ENCODE data around the gene KLRK1.
A peak's percentile ranks its signal among the peaks of the same experiment; 100 is the strongest.
"Not testable (repeated sequence)": the region's sequence is repeated elsewhere in the genome, so short reads cannot be mapped to it uniquely, and the experiment has no call there.

KLRK1 gene

DNA sequence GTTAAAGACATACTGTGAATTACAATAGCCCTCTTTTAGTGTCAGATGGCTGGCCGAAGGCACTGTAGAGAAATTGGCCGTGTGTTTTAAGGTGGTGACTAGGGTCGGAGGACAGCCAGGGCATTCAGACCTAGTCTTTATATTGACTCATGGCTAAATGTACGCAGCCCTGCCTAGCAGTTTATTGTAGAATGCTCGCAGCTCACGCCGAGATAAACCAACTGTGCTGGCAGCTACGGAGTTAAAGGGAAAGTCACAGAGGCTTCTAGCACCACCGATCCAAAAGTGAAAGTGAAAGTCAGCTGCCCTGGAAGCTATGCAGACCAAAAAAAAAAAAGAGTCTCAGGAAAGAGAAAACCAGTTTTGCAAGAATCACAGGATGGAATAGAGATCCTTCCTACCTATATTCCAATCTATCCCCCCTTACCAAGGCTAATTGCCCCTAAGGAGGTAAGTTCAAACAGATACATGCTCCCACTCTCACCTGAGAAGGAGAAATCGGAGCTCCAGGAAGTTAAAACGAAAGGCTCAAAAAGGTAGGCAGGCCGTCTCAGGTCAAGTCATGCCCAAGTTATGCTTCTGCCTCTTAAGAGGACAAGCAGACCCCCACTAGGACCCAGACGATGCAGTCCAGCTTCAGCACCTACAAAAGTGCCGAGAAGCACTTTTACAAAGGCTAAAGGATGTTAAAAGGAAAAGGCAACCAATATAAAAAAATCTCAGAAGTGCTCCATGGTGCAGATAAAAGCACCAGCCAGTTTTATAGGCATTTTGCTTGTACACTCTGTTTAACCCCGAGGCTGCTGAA is 24.8 kb downstream of the KLRK1 start:
- DNase-seq (ENCODE audit: extremely low spot score, insufficient read length, low read depth) = no peak
- no peak for FAIRE-seq

DNA sequence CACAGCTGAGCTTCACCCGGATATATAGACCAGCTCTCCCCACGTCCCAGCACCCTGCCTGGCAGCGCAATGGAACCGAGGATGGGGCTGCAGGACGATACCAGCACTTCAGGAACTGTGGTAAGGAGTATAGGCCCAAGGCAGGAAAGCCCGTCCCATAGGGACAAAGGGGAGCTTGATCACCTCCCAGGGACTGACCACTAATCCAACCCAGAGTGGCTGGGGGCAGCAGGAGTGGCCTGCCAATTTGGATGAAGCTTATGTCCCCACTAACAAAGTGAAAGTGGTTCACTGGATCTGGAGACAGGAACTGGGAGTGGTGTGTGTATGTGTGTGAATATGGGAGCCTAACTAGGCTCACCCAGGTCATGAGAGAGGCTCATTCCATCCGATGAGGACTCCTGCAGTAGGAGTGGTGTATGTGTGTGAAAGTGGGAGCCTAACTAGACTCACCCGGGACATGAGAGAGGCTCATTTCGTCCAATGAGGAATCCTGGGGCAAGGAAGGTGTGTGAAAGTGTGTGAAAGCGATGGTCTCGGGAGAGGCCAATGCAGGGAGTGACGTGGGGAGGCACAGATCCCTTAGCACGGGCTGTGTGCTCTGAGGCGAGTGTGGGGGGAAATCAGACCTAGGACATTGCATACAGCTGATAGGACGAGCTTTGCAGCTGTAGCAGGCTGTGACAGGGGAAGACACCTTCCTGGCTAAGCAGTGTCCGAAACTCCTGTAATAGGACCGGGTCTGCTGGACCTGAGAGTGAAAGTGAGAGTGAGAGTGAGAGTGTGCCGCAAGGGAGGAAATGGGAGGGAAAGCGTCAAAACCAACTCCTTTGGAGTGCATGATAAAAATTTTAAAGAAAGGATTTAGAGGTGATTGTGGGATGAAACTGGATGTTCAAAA is 25.7 kb downstream of the KLRK1 start:
- DNase-seq (ENCODE audit: extremely low spot score, insufficient read length, low read depth) = peak; percentile 32
- FAIRE-seq = peak; percentile 83

DNA sequence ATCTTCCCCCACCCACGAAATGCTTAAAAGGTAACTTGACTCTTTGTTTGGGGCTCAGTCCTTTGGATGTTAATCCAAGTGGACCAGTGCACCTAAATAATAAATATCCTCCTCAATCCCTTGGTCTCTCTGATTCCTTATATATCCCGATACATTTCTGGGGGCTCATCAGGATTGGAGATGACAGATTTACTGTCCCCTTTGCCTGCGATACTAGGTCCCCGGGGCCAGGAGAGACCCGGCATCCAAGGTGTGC is 26.3 kb downstream of the KLRK1 start:
- no peak for DNase-seq (ENCODE audit: extremely low spot score, insufficient read length, low read depth)

DNA sequence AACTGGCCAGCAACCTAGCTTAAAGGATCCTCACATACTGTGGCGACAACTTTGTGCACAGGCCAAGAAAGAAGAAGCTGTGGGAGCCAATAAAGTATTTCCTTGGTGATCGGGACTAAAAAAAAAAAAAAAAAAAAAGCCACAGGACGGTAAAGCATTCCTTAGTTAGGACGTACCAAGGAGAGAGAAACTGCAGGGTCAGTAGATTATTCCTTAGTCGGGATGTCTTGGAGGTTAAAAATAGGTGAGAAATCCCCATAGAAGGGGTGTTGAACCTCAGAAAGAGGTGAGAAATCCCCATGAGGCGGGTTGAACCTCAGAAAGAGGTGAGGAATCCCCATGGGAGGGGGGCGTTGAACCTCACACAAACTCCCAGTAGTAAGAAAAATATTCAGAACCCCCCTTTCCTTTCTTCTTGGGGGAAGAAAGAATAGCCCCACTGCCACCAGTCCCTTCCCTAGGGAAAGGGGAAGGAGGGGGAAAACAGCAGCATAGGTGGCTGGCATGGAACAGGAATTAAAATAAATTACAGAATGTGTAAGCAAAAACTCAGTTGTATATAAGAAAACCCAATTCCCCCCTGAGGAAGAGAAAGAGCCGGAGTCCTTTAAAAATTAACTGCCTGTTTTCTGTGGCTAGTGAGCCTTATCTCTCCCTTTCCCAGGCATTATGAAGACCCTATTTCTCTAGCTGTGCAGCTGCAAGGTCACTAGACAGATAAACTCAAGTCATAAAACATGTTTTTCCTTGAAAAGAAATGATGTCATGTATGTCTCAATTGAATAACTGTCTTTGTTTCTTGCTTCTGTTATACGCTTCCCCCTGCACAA is 26.8 kb downstream of the KLRK1 start:
- no peak for FAIRE-seq
- no peak for DNase-seq (ENCODE audit: extremely low spot score, insufficient read length, low read depth)

More for the DNA sequence above, 26.3 kb downstream of the KLRK1 start:
- no peak for FAIRE-seq

DNA sequence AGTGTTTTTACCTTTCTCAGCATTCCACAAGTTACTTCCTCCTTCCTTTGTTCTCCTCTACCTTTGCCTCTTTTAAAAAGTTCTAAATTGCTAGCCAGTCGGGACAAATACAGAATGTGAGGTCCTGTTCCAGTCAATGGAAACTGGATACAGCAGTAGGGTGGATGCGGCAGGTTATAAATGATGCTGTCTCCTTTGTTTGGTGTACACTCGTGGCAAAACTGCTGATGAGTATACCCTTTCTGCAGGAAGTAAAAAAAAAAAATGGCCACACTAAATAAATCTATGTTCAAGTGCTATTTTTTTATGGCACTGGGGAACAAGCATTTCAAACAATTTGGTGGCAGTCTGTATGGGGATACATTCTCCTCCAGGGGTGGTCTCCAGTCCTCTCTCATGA is 27.5 kb downstream of the KLRK1 start:
- FAIRE-seq (no peak), DNase-seq (ENCODE audit: extremely low spot score, insufficient read length, low read depth) (no peak)

DNA sequence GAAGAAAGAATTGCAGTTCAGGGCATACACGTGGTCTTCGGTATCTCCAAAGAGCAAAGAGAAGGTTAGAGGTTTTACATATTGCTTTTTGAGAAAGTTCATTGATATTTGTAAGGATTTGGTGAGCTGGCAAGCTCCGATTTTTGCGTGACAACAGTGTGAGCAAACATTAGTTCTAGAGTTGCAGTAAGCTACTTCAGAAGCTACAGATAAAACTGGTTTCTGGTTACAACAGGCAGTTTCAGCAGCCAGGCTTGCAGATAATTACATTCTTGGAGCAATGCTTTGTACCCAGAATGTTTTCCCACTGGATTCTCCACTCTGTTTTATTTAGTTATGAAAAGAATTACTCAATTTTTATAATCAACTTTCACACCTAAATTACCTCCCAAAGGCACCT is 28.2 kb downstream of the KLRK1 start:
- FAIRE-seq = no peak
- DNase-seq (ENCODE audit: extremely low spot score, insufficient read length, low read depth) = no peak

DNA sequence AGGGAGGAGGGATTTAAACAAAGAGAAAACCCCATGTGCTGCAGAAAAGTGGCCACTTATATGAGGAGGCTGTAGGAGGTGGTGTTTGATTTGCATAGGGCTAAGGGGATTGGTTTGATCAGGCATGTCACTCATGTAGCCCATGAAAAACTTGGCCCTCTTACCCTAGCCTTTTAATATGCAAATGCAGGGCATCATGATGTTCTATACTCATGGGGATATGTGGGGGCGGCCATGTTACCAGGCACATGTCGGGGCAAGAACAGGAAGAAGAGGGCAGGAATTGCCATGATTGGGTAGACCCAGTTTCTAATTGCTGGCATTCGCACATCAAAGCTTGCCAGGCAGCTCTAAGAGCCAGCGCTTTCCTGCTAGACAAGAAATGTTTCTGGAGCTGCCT is 28.8 kb downstream of the KLRK1 start:
- no peak for FAIRE-seq
- no peak for DNase-seq (ENCODE audit: extremely low spot score, insufficient read length, low read depth)

DNA sequence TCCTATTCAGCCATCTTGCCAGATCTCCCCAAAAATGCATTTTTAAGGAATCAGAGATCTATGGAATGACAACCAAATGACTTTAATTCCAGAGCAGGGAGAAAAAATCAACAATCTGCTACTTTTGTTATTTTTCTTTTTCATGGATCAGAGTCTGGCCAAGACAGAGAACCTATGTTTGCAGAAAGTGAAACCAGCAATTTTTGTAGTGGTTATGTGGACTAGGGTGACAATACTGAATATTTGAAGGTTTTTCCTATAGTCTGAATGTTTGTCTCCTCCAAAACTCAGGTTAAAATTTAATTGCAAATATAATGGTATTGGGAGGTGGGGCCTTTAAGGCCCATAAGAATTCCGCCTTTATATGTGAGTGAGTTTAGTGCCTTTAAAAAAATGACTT is 30.9 kb downstream of the KLRK1 start:
- DNase-seq (ENCODE audit: extremely low spot score, insufficient read length, low read depth) (no peak), FAIRE-seq (no peak)

DNA sequence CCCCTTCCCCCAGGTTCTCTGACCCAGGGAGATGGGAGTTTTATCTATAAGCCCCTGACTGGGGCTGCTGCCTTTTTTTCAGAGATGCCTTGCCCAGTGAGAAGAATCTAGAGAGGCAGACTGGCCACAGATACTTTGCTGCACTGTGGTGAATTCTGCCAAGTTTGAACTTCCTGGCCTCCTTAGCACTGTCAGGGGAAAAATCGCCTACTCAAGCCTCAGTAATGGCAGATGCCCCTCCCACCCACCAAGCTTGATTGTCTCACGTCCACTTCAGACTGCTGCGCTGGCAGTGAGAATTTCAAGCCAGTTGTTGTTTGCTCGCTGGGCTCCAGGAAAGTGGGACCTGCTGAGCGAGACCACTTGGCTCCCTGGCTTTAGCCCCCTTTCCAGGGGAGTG is 31.7 kb downstream of the KLRK1 start:
- FAIRE-seq (no peak), DNase-seq (ENCODE audit: extremely low spot score, insufficient read length, low read depth) (no peak)

DNA sequence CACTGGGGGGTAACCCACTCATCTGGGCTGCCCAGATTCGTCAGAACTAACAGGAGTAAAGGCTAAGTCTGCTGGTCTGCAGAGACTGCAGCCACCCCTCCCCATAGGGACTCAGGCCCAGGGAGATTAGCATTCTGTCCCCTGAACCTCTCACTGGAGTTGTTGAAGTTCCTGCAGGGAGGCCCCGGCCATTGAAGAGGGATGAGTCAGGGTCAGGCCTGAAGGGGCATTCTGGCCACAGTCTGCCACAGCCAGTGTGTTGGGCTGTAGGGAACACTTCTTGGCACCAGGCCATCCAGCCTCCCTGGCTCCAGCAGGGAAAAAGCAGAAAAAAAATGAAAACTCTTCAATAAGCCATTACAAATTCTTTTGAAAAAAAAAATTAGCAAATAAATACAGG is 35.3 kb downstream of the KLRK1 start:
- no peak for FAIRE-seq
- no peak for DNase-seq (ENCODE audit: extremely low spot score, insufficient read length, low read depth)

DNA sequence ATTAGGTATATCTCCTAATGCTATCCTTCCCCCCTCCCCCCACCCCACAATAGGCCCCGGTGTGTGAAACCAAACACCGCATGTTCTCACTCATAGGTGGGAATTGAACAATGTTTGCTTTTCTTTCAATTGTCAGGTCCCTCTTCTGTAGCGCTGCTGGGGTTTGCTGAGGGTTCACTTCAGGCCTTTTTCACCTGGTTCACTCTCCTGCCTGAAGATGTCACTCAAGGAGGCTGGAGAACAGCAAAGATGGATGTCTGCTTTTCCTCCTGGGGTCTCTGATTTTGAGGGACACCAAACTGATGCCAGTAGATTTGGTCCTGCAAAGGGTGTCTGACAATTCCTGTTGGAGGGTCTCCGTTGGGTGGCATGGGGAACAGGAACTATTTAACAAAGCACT is 35.8 kb downstream of the KLRK1 start:
- FAIRE-seq = no peak

DNA sequence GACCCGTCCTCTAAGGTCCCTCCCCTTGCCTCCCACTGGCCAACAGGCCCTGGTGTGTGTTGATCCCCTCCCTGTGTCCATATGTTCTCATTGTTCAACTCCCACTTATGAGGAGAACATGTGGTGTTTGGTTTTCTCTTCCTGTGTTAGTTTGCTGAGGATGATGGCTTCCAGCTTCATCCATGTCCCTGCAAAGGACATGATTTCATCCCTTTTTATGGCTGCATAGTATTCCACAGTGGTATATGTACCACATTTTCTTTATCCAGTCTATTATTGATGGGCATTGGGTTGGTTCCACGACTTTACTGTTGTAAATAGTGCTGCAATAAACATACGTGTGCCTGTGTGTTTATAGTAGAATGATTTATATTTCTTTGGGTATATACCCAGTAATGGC is 38.4 kb downstream of the KLRK1 start:
- not testable (repeated sequence) for FAIRE-seq; DNase-seq (ENCODE audit: extremely low spot score, insufficient read length, low read depth)

More for the DNA sequence above, 35.8 kb downstream of the KLRK1 start:
- DNase-seq (ENCODE audit: extremely low spot score, insufficient read length, low read depth) = no peak

DNA sequence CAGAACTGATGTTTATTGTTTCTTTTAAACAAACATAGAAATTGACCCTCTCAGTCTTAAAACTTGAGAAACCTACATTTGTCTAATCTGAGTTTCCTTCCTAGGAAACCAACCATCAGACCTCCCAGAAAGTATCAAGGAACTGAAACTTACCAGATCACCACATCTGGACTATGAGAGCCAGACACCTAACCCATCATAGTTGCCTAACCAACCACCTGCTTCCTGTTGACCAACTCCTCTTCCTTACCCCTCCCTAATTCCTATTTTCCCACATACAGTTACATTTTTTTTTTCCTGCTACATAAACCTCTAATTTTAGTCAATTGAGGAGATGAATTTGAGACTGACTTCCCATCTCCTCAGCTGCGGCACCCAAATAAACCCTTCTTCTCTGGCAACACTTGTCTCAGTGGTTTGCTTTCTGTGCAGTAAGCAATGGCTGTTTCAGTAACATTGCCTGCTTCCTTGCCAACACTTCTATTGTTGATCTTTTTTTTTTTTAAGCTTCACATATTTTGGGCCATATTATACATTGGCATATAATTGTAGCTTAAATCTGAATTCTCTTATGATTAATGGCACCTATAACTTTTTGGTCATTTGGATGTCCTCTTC is 47.8 kb downstream of the KLRK1 start:
- DNase-seq (ENCODE audit: extremely low spot score, insufficient read length, low read depth) (no peak), FAIRE-seq (no peak)

DNA sequence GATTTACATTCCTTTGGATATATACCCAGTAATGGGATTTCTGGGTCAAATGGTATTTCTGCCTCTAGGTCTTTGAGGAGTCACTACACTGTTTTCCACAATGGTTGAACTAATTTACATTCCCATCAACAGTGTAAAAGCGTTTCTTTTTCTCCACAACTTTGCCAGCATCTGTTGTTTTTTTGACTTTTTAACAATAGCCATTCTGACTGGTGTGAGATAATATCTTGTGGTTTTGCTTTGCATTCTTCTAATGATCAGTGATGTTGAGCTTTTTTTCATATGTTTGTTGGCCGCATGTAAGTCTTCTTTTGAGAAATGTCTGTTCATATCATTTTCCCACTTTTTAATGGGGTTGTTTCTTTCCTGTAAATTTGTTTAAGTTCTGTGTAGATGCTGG is 48.9 kb downstream of the KLRK1 start:
- DNase-seq (ENCODE audit: extremely low spot score, insufficient read length, low read depth); FAIRE-seq: not testable (repeated sequence)

DNA sequence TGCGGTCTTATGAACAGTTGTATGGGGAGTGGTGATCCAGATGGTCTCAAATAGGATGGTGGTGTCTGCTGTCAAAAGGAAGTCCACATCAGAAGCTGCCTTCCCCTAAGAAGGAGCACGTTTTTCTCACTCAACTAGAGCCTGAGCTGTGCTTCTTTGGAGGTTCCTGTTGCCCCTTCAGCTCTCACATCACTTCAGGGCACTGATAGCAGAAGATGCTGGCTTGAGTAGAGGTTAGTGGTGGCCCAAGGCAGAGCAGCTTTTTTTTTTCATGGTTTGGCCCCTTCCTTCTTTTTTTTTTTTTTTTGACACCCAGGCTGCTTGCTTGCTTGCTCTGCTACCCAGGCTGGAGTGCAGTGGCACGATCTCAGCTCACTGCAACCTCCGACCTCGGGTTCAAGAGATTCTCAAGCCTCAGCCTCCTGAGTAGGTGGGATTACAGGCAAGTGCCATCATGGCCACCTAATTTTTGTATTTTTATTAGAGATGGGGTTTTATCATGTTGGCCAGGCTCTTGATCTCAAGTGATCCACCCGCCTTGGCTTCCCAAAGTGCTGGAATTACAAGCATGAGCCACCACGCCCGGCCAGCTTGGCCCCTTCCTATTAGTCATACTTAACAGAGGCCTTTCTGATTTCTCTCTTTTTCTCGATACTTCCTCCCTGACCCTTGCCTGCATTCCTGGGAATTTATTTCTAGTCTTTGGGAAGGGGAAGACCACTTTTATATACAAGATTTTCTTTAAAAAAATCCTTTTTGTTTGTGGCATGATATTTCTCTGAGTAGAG is 50.6 kb downstream of the KLRK1 start:
- no peak for FAIRE-seq
- no peak for DNase-seq (ENCODE audit: extremely low spot score, insufficient read length, low read depth)

DNA sequence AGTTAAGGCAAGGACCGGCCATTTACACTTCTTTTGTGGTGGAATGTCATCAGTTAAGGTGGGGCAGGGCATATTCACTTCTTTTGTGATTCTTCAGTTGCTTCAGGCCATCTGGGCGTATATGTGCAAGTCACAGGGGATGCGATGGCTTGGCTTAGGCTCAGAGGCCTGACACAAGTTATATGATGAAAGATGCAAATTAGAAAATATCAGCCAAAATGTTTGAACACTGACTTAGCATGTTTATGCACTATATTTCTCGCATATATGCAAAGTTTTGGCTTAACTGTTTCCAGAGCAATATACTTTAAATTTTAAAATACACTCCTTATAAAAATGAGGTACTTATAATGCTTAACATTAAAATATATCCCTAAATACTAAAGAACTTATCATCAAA is 51.4 kb downstream of the KLRK1 start:
- not testable (repeated sequence) for DNase-seq (ENCODE audit: extremely low spot score, insufficient read length, low read depth); FAIRE-seq

DNA sequence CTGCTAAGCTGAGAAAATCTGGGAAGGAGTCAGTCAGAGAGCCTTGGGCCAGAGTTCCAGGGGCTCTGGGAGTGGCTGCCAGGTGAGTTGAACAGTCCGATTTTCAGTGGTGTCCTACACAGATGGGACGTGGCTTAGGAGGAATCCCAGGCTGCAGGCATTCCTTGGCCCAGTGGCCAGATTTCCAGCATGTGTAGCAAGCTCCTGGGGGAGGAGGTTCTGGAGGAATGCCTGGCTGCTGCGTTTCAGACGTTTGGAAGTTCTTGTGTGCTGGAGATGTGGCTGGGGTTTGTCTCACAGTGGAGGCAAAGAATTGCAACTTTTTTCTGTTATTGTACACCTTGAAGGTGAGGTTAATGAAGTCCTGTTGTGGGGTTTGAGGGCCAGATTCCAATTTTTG is 53.6 kb downstream of the KLRK1 start:
- not testable (repeated sequence) for DNase-seq (ENCODE audit: extremely low spot score, insufficient read length, low read depth); FAIRE-seq

DNA sequence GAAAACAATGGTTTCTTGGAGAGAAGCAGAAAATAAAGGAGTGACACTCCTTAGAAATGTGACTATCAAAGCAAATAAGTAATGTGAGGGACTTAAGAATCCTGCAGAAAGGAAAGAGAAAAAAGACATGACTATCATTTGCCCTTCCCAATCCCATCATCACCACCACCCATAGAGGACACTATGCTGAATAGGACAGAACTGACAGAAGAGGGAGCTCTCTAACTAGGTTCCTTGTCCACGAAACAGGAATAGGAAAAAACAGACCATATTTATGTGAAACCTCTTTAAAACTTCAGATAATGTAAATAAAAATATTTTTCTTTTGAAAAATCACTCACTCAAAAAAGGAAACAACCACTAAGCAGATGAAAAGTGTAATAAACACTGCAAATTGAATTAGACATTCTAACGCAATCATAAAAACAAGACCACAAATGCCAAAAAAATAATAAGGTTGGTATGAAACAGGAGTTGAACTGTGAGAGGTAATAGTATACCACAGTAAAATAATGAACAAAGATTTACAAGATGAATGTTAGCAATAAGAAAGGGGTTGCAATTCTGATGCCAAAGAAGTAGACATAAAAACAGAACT is 58.1 kb downstream of the KLRK1 start:
- DNase-seq (ENCODE audit: extremely low spot score, insufficient read length, low read depth) = no peak
- peak; percentile 60 for FAIRE-seq

DNA sequence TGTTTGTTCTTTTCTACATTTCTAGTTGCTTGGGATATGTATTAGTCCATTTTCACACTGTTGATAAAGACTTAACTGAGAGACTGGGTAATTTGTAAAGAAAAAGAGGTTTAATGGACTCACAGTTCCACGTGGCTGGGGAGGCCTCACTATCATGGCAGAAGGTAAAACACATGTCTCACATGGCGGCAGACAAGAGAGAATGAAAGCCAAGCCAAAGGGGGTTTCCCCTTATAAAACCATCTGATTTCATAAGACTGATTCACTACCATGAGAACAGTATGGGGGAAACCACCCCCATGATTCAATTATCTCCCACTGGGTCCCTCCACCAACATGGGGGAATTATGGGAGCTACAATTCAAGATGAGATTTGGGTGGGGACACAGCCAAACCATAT is 61.1 kb downstream of the KLRK1 start:
- FAIRE-seq = not testable (repeated sequence)

More for the DNA sequence above, 61.1 kb downstream of the KLRK1 start:
- DNase-seq (ENCODE audit: extremely low spot score, insufficient read length, low read depth) = not testable (repeated sequence)
